Mesothelial cell of epicardium (in vitro differentiated cells): ENCODE results near the gene TFG. TPM values are rescaled to one million over a fixed set of nuclear protein-coding genes. Genes with fewer than 3 reads are reported as not detected.

Source experiments
- DNase-seq, 2 experiments: peaks; one replicate each; pipeline ENCODE4 v3.0.0; 2021; ENCODE audit warnings: low spot score in 2 of 2; ENCODE audit not compliant: unreplicated experiment in 2 of 2
- H3K27ac Mint-ChIP-seq: 2 replicates; pipeline ENCODE4 v1.8.0; 2021; ENCODE audit warnings: mixed read lengths
- H3K27me3 Mint-ChIP-seq: 2 replicates; pipeline ENCODE4 v1.8.0; 2021; ENCODE audit warnings: low read depth, mixed read lengths
- H3K36me3 Mint-ChIP-seq: 2 replicates; pipeline ENCODE4 v1.8.0; 2021; ENCODE audit warnings: mixed read lengths
- H3K4me1 Mint-ChIP-seq: 2 replicates; pipeline ENCODE4 v1.8.0; 2021; ENCODE audit warnings: mixed read lengths
- H3K4me3 Mint-ChIP-seq: 2 replicates; pipeline ENCODE4 v1.8.0; 2021; ENCODE audit warnings: mild to moderate bottlenecking, moderate library complexity, mixed read lengths
- H3K9me3 Mint-ChIP-seq: 2 replicates; pipeline ENCODE4 v1.8.0; 2021; ENCODE audit warnings: mixed read lengths
- CTCF ChIP-seq: fragments of 200-600 bp; sonication (generic); IDR thresholded peaks from one replicate; pipeline ENCODE4 v1.5.0; 2021; ENCODE audit warnings: antibody characterized with exemption; ENCODE audit not compliant: unreplicated experiment
- total RNA-seq: library from RNA; stranded (reverse); gene quantifications from 3 replicates; pipeline ENCODE4 v1.2.1, GENCODE V29; 2021

The TFG gene
- total RNA-seq, 1 donor from 2014 or later, result 111 TPM

- no peaks in the 10 kb centered on the region for H3K36me3 Mint-ChIP-seq
- no peaks in the 10 kb centered on the region for H3K9me3 Mint-ChIP-seq
- H3K4me1 Mint-ChIP-seq, result peaks cover 20% of the 10 kb centered on the region
- H3K27ac Mint-ChIP-seq, result no peak overlapping the region
- H3K4me3 Mint-ChIP-seq, result no peak overlapping the region
- peaks cover 3% of the 10 kb centered on the region for H3K27me3 Mint-ChIP-seq
- no peak for DNase-seq
- TF ChIP-seq CTCF, result no peak
Observed at GRCh38 chr3:100759159-100759558, 49.9 kb downstream of the TFG start.

GRCh38 chr3:100759950-100760349 is 50.7 kb downstream of the TFG start:
- Mint-ChIP-seq H3K9me3 (no peaks in the 10 kb centered on the region), H3K4me1 (peaks cover 20% of the 10 kb centered on the region), H3K27me3 (peaks cover 6% of the 10 kb centered on the region), H3K36me3 (no peaks in the 10 kb centered on the region), H3K4me3 (no peak overlapping the region), H3K27ac (peak overlapping the region; percentile 13)
- DNase-seq, result no peak
- TF ChIP-seq CTCF, result no peak

DNA sequence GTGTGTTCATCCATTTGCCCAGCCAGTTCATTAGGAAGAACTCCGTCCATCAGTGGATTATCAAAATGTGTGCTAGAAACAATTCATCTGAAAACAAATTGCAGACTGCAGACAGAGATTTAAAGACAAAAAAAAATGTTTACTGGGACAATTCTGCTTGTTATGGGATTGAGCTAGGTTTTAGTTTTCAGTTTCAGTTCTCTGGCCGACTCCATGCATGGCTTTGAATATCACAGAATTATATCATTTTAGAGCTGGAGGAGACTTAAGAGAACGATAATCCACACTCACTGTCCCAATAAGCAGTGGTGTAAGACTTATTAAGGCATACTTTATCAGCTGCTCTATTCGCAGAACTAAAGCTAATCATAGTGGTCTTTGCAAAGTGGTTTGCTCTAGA is 51.1 kb downstream of the TFG start:
- Mint-ChIP-seq H3K9me3 (no peaks in the 10 kb centered on the region), H3K27ac (peak overlapping the region; percentile 13), H3K27me3 (peaks cover 6% of the 10 kb centered on the region), H3K4me1 (peaks cover 20% of the 10 kb centered on the region), H3K4me3 (no peak overlapping the region), H3K36me3 (no peaks in the 10 kb centered on the region)
- TF ChIP-seq CTCF, result no peak
- DNase-seq, result no peak

- no peaks in the 10 kb centered on the region for H3K9me3 Mint-ChIP-seq
- H3K27me3 Mint-ChIP-seq, result peaks cover 13% of the 10 kb centered on the region
- no peak overlapping the region for H3K4me3 Mint-ChIP-seq
- no peak for TF ChIP-seq CTCF
- H3K27ac Mint-ChIP-seq, result no peak overlapping the region
- DNase-seq, result no peak
- H3K4me1 Mint-ChIP-seq, result peaks cover 20% of the 10 kb centered on the region
- H3K36me3 Mint-ChIP-seq, result no peaks in the 10 kb centered on the region
Observed at GRCh38 chr3:100761211-100761942, 52.1 kb downstream of the TFG start.

- TF ChIP-seq CTCF, result no peak
- Mint-ChIP-seq H3K36me3 (no peaks in the 10 kb centered on the region), H3K4me1 (peaks cover 20% of the 10 kb centered on the region), H3K9me3 (no peaks in the 10 kb centered on the region), H3K27me3 (peaks cover 17% of the 10 kb centered on the region), H3K27ac (no peak overlapping the region), H3K4me3 (no peak overlapping the region)
- DNase-seq, result no peak
Observed at GRCh38 chr3:100761951-100762350, 52.7 kb downstream of the TFG start.
